Measurements from ENCODE around the gene TEX36.

- TF ChIP-seq SMC3 (conservative IDR thresholded peaks at IDR 0.05; ENCODE audit: poor library complexity) (no peak), CTCF (IDR thresholded peaks at IDR 0.05; ENCODE audit: poor library complexity, severe bottlenecking) (no peak), EP300 (conservative IDR thresholded peaks at IDR 0.05; ENCODE audit: poor library complexity, severe bottlenecking) (no peak), EZH2 (IDR thresholded peaks at IDR 0.05; ENCODE audit: borderline replicate concordance, insufficient read depth, low read length, poor library complexity, severe bottlenecking) (no peak), RAD21 (conservative IDR thresholded peaks at IDR 0.05) (no peak), POLR2AphosphoS5 (IDR thresholded peaks at IDR 0.05) (no peak), TAF1 (IDR thresholded peaks at IDR 0.05; ENCODE audit: low read depth) (no peak)
These were observed 76.5 kb downstream of the TEX36 start for GRCh38 chr10:125606414-125607010.
